HUES48 (cell line): ENCODE data around the gene LATS2.

Experiments
- H3K27ac ChIP-seq: one replicate; pipeline ENCODE4 v1.7.0; 2013; ENCODE audit warnings: low read depth, low read length, inconsistent platforms
- H3K27me3 ChIP-seq: 2 replicates; pipeline ENCODE4 v1.6.1; 2013; ENCODE audit warnings: mild to moderate bottlenecking, low read length; ENCODE audit not compliant: control insufficient read depth, insufficient read depth
- H3K36me3 ChIP-seq: 2 replicates; pipeline ENCODE4 v1.6.1; 2013; ENCODE audit warnings: low read length; ENCODE audit not compliant: control insufficient read depth, insufficient read depth
- H3K4me1 ChIP-seq: 2 replicates; pipeline ENCODE4 v1.6.1; 2013; ENCODE audit warnings: mild to moderate bottlenecking, low read length; ENCODE audit not compliant: control insufficient read depth, insufficient read depth
- H3K4me3 ChIP-seq: 2 replicates; pipeline ENCODE4 v1.5.1; 2013; ENCODE audit warnings: mild to moderate bottlenecking, low read depth, low read length
- H3K9ac ChIP-seq: 2 replicates; pipeline ENCODE4 v1.6.1; 2013; ENCODE audit warnings: mild to moderate bottlenecking, low read depth, low read length, moderate library complexity
- H3K9me3 ChIP-seq: 2 replicates; pipeline ENCODE4 v1.6.1; 2013; ENCODE audit warnings: low read length; ENCODE audit not compliant: control insufficient read depth, insufficient read depth

LATS2 gene

DNA sequence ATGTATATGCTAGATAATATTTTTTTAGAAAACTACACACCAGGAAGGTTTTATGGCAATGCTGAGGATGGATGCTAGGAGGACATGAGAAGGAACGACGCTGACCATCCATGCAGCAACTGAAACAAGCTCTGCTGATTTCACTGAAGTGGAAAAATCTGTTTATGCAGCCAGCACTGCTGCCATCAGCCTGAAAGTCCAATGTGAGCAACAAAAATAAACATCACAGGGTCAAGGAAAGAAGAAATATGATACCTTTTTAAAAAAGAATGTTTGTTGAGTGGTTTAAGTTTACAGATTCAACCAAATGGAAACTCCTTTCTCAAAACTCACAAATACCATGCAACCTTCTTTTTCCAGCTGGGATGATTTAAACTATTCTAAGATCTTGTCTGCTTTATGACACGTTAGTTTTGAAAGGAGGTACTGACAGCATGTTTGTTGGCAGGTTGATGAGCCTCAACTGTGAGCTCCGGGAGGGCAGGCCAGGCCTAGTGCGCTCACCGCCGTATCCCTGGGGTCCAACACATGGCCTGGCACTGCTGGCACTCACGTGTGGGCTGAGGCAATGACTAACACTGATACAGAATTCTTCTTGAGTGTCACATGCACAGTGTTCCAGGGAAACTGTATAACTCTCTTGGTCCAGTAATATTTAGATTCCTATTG lies 46.8 kb downstream of the LATS2 start:
- H3K36me3 ChIP-seq, result 0 out of 2 replicates have a peak, but pooled peaks cover 2% of the 10 kb centered on the region
- H3K27me3 ChIP-seq, result no peaks in the 10 kb centered on the region
- no peak overlapping the region for H3K9ac ChIP-seq
- peaks cover 9% of the 10 kb centered on the region for H3K4me1 ChIP-seq
- H3K9me3 ChIP-seq, result no peaks in the 10 kb centered on the region
- no peak overlapping the region for H3K4me3 ChIP-seq
- H3K27ac ChIP-seq, result no peak overlapping the region

DNA sequence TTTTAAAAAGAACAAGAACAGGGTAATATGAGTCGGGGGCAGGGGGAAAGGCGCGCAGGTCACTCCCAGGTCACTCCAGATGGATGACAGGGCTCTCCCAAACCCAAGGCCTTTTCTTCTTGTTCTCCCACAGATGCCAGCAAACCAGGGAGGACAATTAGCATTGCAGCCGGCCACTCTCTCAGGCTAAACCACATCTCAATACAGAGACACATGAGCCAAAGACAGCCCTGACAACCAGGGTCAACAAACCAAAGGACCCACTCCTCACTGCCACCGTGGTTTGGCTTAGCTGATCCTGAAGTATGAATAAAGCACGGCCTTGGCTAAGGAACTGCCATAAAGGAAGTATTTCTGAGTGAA lies 47.3 kb downstream of the LATS2 start:
- Histone ChIP-seq H3K27ac (no peak overlapping the region), H3K4me3 (no peak overlapping the region), H3K9ac (no peak overlapping the region), H3K27me3 (no peaks in the 10 kb centered on the region), H3K4me1 (peaks cover 9% of the 10 kb centered on the region), H3K36me3 (0 out of 2 replicates have a peak, but pooled peaks cover 2% of the 10 kb centered on the region), H3K9me3 (no peaks in the 10 kb centered on the region)

DNA sequence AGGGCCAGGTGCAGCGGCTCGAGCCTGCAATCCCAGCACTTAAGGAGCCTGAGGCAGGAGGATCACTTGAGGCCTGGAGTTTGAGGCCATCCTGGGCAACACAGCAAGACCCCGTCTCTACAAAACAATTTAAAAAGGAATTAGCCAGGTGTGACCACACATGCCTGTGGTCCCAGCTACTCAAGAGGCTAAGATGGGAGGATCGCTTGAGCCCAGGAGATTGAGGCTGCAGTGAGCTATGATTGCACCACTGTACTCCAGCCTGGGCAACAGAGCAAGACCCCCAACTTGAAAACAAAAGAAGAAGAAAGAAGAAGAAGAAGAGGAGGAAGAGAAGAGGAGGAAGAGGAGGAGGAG lies 47.7 kb downstream of the LATS2 start:
- no peaks in the 10 kb centered on the region for H3K9me3 ChIP-seq
- no peaks in the 10 kb centered on the region for H3K27me3 ChIP-seq
- H3K9ac ChIP-seq, result no peak overlapping the region
- H3K36me3 ChIP-seq, result 0 out of 2 replicates have a peak, but pooled peaks cover 2% of the 10 kb centered on the region
- H3K4me3 ChIP-seq, result no peak overlapping the region
- H3K27ac ChIP-seq, result no peak overlapping the region
- H3K4me1 ChIP-seq, result peaks cover 9% of the 10 kb centered on the region

DNA sequence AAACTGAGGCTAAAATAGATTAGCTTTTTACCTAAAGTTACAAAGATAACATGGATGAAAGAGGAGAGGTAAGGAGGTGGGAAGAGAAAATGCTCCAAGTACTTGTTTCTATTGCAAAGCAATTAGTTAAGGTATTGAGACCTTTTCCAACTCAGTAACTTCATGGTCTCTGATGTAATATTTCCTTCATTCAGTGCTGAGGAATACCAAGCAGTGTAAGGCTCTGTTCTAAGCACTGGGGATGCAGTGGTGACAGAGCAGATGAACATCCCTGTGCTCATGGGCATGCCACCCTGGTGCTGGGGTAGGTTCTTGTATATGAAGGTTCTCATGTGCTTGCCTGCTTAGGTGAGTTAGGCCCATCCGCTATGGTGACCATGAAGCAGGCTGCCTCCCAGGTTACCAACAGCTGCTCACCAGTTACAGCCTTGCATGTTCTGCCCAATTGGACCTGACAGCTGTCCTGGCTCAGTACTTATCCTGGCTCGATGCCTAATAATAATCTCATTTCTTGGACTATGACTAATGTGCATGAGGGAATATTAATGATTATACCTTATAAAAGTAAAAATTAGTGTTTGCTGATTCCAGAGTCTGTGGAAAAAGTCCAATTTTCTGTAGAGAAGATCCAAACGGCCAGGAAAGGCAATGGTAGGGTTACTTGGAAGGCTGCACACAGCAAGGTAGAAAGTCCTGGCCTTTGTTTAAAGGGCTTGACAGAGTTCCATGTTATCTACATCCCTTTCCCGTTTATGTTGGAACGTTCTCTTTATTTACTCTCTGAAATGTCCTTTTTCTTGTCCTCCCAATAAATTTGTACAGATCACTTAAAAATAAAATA lies 48.3 kb downstream of the LATS2 start:
- Histone ChIP-seq H3K9ac (no peak overlapping the region), H3K4me1 (peaks cover 9% of the 10 kb centered on the region), H3K36me3 (0 out of 2 replicates have a peak, but pooled peaks cover 2% of the 10 kb centered on the region), H3K27ac (no peak overlapping the region), H3K27me3 (no peaks in the 10 kb centered on the region), H3K9me3 (no peaks in the 10 kb centered on the region), H3K4me3 (no peak overlapping the region)

DNA sequence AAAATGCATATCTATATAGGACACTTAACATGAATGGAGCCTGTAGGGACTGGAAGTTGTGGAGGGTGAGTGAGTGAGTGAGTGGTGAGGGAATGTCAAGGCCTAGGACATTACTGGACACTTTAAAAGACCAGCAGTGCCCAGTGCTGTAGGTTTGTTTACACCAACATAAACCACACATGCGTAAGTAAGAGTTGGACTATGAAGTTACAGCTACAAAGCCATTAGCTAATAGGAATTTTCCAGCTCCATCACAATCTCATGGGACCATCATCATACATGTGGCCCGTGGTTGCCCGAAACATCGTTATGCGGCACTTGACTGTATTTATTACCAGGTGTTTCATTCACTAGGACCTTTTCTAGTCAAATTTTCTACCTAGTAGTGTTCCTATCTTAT lies 49.2 kb downstream of the LATS2 start:
- Histone ChIP-seq H3K9ac (no peak overlapping the region), H3K36me3 (0 out of 2 replicates have a peak, but pooled peaks cover 2% of the 10 kb centered on the region), H3K27me3 (no peaks in the 10 kb centered on the region), H3K4me1 (peaks cover 9% of the 10 kb centered on the region), H3K4me3 (no peak overlapping the region), H3K27ac (no peak overlapping the region), H3K9me3 (no peaks in the 10 kb centered on the region)

DNA sequence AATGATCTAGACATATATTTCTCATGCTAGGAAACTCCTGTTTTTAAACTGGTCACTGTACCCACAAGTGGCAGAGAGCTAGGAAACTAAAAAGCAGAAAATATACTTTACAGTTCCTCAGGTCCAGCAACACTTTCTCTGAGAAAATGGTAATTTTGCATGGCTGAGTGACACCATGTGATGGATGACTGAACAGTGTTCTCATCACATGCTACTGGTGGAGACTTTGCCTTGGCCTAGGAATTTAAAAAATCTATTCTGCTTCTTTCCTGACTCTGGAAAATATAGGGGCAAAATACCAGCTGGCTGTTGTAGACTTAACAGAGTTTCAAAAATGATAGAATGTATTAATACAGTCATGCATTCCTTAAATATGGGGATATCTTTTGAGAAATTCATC lies 50.0 kb downstream of the LATS2 start:
- Histone ChIP-seq H3K27me3 (no peaks in the 10 kb centered on the region), H3K27ac (no peak overlapping the region), H3K9me3 (no peaks in the 10 kb centered on the region), H3K4me3 (no peak overlapping the region), H3K9ac (no peak overlapping the region), H3K4me1 (peaks cover 9% of the 10 kb centered on the region), H3K36me3 (0 out of 2 replicates have a peak, but pooled peaks cover 2% of the 10 kb centered on the region)

DNA sequence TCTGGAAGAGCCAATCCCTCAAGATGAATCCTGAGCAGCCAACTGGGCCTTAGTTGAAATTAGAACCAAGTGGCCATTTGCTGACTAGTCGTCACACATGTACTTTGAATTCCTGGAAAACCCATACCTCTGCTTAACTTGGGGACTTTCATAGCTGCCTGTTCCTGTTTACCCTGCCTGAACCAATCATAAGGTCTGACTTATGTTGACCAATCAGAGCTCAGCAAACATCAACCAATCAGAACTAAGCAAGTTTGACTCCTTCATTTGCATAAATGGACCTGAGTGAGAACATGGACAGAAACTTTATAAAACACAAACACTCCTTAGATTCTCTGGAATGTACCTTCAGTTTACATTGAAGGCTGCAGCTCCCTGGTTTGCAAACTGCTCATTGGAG lies 50.8 kb downstream of the LATS2 start:
- Histone ChIP-seq H3K4me3 (no peak overlapping the region), H3K4me1 (peaks cover 9% of the 10 kb centered on the region), H3K9ac (no peak overlapping the region), H3K9me3 (no peaks in the 10 kb centered on the region), H3K27ac (no peak overlapping the region), H3K36me3 (0 out of 2 replicates have a peak, but pooled peaks cover 2% of the 10 kb centered on the region), H3K27me3 (no peaks in the 10 kb centered on the region)

DNA sequence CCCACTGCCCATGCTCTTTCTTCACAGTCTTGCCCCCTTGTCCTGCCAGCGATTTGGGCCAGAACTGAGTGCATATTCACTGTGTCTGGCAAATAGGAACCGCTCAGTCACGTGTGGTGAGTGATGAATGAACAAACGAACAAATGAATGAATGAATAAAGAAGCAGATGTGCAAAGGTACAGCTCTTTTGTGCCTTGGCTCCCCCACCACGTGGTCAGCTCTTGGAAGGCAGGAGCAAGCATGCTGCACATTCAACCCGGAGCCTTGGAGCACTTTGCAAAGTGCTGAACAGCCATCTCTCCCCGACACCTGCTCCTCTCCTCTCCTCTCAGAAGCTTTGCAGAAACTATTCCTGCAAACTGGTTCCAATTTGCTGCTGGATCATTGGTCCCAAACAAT lies 52.4 kb downstream of the LATS2 start:
- no peak overlapping the region for H3K27ac ChIP-seq
- no peak overlapping the region for H3K9ac ChIP-seq
- H3K4me3 ChIP-seq, result no peak overlapping the region
- H3K36me3 ChIP-seq, result no peaks in the 10 kb centered on the region
- H3K4me1 ChIP-seq, result peaks cover 9% of the 10 kb centered on the region
- no peaks in the 10 kb centered on the region for H3K27me3 ChIP-seq
- H3K9me3 ChIP-seq, result no peaks in the 10 kb centered on the region

DNA sequence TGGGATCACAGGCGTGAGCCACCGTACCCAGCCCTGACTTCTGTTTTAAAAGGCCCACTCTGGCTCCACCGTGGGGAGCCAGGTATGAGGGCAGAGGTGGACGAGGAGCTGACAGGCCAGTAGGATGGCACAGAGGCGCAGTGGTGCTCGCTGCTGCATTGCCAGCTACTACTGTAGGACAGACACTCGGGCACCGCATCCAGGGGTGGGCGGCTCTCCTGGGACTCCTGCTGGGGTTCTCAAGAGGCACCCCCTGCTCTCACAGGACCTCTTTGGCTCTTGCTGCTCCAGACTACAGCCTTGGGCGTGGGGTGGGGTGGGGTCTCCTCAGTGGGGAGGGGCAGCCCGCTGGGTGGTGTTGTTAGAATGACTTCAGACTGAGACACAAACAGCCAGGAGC lies 53.4 kb downstream of the LATS2 start:
- H3K4me1 ChIP-seq, result peaks cover 9% of the 10 kb centered on the region
- no peaks in the 10 kb centered on the region for H3K36me3 ChIP-seq
- H3K9ac ChIP-seq, result no peak overlapping the region
- H3K27me3 ChIP-seq, result no peaks in the 10 kb centered on the region
- H3K4me3 ChIP-seq, result no peak overlapping the region
- no peak overlapping the region for H3K27ac ChIP-seq
- no peaks in the 10 kb centered on the region for H3K9me3 ChIP-seq

DNA sequence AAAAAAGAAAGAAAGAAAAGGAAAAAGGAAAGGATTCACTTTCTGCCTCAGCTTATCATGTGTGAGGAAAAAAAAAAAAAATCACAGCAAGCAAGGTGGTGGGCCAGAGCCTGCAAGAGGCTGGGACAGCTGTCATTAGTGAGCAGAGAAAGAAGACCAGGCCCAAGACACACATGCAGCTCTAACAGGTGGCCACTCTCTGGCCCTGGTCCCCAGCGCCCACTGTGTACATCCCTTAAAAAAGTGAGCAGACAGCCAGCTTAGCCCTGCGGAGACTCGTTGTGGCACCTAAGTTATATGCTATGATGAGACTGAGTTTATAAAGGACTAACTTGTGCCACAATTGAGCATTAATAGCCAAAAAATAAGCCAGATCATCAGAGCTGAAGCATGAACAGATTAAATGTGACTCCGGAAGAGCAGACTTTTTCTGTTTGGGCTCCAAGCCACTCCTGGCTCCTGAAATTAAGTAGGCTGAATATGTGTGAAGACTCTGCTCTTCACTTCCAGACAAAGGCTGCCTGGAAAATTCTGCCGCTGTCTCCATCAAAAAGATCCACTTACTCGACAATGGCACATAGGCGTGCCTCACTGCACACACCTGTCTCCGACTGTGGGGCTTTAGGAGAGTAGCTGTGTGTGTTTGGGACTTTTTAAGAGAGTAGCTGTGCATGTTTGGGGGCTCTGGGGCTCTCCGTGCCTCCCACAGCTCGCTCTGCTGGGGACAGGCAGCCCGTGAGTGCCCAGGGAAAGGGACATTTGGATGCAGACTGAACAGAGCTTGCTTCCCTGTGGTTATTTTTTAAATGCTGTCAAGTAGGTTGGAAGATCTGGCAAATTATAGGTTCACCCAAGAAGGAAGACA lies 55.0 kb downstream of the LATS2 start:
- Histone ChIP-seq H3K27ac (no peak overlapping the region), H3K27me3 (no peaks in the 10 kb centered on the region), H3K36me3 (no peaks in the 10 kb centered on the region), H3K4me3 (no peak overlapping the region), H3K9ac (no peak overlapping the region), H3K4me1 (peaks cover 9% of the 10 kb centered on the region), H3K9me3 (no peaks in the 10 kb centered on the region)
